Coronary artery (tissue), 2 donors: Measurements from ENCODE around the gene ZNF337.

Experiments used
- DNase-seq: peaks from one replicate; pipeline ENCODE4 v3.0.0-alpha.2; 2017; ENCODE audit warnings: low spot score
- H3K27ac ChIP-seq, 2 donors: fragments of 200-600 bp; sonication (generic); one replicate each; pipeline ENCODE4 v1.5.1; 2016 to 2019
- H3K4me3 ChIP-seq: fragments of 200-600 bp; sonication (generic); 2 replicates; pipeline ENCODE4 v1.5.1; 2016; ENCODE audit warnings: mild to moderate bottlenecking, moderate library complexity
- TF ChIP-seq, protein P1 (sequence below): fragments of 200-600 bp; sonication (generic); IDR thresholded peaks from one replicate; pipeline ENCODE4 v1.5.1; 2019; ENCODE audit warnings: antibody characterized with exemption

Gene ZNF337

GRCh38 chr20:25624500-25624939 lies 72.1 kb downstream of the ZNF337 start:
- Histone ChIP-seq H3K27ac (peak overlapping the region; percentile 88 to 91), H3K4me3 (peak overlapping the region; percentile 96)
- TF ChIP-seq, protein P1, sequence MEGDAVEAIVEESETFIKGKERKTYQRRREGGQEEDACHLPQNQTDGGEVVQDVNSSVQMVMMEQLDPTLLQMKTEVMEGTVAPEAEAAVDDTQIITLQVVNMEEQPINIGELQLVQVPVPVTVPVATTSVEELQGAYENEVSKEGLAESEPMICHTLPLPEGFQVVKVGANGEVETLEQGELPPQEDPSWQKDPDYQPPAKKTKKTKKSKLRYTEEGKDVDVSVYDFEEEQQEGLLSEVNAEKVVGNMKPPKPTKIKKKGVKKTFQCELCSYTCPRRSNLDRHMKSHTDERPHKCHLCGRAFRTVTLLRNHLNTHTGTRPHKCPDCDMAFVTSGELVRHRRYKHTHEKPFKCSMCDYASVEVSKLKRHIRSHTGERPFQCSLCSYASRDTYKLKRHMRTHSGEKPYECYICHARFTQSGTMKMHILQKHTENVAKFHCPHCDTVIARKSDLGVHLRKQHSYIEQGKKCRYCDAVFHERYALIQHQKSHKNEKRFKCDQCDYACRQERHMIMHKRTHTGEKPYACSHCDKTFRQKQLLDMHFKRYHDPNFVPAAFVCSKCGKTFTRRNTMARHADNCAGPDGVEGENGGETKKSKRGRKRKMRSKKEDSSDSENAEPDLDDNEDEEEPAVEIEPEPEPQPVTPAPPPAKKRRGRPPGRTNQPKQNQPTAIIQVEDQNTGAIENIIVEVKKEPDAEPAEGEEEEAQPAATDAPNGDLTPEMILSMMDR = no peak
- DNase-seq = no peak
